HG02938 (cell line): ENCODE data around the gene MAPRE2.
A peak's percentile ranks its signal among the peaks of the same experiment; 100 is the strongest.

Source experiments
- ATAC-seq: cut with Tn5 transposase; IDR thresholded peaks from one replicate; pipeline ENCODE4 v1.9.1; 2021; ENCODE audit warnings: mild to moderate bottlenecking, moderate library complexity; ENCODE audit not compliant: unreplicated experiment

The MAPRE2 gene

GRCh38 chr18:35061336-35061735 is 20.1 kb downstream of the MAPRE2 start:
- ATAC-seq, result no peak

GRCh38 chr18:35061804-35062203 is 20.6 kb downstream of the MAPRE2 start:
- ATAC-seq, result no peak

GRCh38 chr18:35062408-35062807 is 21.2 kb downstream of the MAPRE2 start:
- no peak for ATAC-seq

DNA sequence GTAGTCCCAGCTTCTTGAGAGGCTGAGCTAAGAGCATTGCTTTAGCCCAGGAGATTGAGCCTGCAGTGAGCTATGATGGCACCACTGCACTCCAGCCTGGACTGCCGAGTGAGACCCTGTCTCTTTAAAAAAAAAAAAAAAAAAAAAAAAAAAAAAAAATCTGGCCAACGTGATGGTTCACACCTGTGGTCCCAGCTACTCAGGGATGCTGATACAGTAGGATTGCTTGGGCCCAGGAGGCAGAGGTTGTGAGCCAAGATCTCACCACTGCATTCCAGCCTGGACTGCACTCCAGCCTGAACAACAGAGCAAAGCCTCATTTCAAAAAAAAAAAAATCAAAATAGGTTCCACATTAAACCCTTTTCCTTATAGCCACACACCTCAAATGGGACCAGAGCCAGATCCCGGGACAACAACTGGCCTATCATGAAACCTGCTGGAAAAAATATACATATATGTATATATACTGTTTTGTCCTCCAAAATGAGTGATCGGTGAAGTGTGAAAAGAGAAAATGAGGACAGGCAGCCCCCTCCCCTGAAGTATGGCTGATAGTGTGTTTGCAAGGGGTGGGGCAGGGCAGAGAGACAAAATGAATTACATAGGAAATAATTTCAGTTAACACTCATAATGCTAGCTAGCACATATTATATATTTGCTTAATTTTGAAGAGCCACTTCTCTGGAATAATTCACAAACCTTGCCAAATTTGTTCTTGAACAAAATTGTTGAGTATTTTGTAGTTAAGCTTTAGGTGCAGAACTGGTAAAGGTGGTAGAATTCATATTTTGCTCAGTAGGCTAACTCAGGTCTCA is 22.9 kb downstream of the MAPRE2 start:
- no peak for ATAC-seq

GRCh38 chr18:35067454-35067853 is 26.2 kb downstream of the MAPRE2 start:
- no peak for ATAC-seq

- ATAC-seq, result peak; percentile 74
These were observed 30.6 kb downstream of the MAPRE2 start for GRCh38 chr18:35071819-35072247.

DNA sequence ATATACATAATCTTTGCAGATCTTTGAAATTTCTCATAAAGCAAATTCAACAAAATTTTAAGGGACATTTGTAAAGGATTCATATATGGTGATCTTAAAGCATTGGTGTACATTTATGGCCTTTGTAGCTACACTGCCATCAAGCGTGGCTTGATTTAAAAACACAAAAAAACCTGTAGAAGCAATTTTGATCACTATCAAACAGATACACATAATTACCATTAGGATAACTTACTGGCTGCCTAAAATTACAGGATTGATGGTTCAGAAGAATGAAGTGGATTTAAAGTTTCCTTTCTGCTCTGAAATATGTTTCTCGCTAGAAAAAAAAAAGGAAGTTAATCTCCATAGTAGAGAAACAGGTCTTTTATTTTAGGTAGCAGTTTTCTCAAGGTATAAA is 31.4 kb downstream of the MAPRE2 start:
- ATAC-seq, result no peak

DNA sequence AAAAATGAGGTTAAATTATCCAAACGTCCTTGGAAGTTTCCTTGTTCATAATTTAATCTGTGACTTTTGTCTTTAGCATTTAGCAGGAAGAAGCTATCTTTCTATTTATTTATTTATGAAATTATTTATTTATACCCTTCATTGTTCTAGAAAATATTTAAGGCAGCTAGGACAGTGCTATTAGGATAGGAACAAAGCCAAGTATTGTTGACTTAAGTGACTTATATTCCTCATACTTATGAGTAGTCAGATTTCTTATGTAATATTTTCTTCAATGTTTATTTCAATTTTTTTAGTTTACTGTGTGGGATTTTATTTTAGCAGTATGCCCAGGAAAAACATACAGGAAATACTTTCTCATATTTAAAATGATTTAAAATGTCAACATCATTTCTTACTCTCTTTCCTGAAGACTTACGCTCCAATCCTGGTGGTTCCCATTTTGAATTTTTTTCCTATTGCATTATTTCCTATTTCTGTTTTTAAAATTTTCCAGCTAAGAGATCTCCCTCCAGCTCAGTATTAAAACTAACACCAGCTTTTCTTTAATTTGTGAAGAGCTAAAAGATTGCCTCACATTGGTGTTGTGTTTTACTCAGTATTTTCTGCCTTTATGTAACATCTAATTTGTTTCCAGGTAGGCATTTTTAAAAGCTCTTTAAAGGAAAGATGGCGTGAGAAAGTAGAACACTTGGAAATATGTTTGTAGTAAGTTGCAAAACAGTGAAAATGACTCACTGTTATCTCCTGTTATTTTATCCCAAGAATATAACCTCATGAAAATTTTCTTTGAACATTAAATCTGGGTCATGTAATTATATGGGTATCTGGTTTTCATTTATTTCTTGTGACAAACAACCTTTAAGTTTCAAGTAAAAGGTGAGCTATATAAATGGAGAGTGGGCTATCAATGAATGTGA is 32.2 kb downstream of the MAPRE2 start:
- ATAC-seq, result no peak

- ATAC-seq, result no peak
These were observed 33.4 kb downstream of the MAPRE2 start for GRCh38 chr18:35074581-35074980.

DNA sequence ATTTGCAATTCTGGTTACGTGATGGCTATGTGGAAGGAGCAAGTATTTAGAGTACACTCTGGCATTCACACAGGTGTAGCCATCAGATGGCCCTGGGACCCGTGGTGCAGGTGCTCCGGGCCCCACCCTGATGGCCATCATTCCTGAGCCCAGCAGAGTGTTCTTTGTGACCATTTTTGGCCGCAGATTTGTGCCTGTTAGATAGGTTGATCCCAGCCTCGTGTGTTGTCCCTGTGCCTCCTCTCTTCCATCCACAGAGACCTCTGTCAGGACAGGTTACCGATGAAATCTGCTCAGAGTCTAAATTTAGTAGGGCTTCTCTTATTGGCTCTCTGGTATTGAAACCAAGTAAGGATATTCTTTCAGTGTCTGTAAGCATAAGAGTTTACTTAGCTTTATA is 33.9 kb downstream of the MAPRE2 start:
- no peak for ATAC-seq

DNA sequence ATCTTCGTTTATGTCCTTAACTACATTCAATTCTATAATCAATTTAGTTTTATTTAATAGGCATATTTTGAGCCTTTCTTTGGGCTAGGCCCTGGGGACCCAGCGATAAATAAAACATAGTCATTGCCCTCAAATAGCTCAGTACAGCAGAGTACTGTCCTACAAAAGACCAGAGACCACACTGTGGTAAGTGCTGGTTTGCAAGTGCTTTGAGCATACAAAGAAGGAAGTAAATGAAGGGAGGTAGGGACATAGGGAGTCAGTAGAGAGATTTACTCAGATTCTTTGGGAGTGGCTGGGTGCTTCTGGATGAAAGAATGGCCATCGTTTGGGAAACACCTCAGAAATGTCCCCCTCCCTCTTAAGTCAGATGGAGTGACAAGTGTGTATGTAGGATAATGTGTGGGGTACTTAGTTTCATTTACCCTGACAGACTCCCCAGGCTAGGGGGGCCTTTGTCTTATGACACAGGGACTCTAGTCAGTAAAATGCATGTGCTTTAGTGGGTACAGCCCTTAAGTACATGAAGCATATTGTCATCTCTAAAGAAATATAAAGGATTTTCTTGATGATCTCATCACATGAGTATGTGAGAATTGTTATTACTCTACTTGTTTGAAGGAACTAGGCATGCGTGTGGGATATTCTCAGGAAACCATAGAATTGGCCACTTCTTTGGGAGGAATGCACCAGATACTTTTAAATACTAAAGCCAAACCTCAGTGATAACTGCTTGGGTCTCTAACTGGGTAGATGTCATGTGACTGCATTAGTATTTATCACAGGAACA is 35.1 kb downstream of the MAPRE2 start:
- ATAC-seq, result no peak

- no peak for ATAC-seq
These were observed 36.7 kb downstream of the MAPRE2 start for GRCh38 chr18:35077937-35078336.

GRCh38 chr18:35080058-35080457 is 38.8 kb downstream of the MAPRE2 start:
- ATAC-seq, result no peak

DNA sequence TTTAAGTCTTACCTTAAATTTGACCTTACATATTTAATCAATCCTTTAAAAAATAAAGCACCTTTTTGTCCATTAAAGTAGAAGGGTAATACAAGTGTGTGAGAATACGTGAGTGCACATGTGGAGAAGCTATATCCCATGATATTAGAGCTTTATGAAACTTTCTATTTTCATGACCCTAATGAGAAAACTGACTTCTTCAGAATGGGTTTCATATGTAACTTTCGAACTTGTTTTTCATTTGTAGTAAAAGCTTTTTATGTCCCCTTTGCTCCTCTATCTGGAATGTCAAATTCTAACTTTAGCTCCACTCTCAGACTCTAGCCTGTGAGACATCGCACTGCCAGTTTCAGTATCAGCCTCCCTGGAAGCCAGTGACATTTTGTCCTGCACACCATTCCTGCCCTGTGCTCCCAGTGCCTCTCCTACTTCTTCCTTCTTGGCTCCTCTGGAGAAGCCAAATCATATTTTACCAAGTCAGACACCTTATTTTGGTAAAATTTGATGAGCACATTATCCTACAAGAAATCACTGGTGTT is 42.0 kb downstream of the MAPRE2 start:
- ATAC-seq, result no peak

- ATAC-seq, result no peak
These were observed 43.6 kb downstream of the MAPRE2 start for GRCh38 chr18:35084494-35085449.

- no peak for ATAC-seq
These were observed 44.5 kb downstream of the MAPRE2 start for GRCh38 chr18:35085450-35086380.

DNA sequence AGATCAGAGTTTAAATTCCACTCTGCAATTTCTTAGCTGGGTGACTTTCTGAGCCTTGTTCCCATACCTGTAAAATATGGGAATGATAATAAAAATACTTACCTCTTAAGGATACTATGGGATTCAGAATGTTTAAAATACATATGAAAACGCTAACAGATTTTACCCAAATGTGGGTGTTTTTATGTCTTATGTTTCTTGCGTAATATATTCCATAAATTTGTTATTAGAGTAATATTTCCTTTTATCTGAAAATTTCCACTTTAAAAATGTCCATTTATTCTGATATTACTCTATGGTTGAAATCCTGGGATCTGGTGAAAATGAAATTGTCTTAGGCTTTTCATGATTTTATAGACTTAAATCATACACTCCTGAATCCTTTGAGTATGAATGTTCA is 45.5 kb downstream of the MAPRE2 start:
- no peak for ATAC-seq

DNA sequence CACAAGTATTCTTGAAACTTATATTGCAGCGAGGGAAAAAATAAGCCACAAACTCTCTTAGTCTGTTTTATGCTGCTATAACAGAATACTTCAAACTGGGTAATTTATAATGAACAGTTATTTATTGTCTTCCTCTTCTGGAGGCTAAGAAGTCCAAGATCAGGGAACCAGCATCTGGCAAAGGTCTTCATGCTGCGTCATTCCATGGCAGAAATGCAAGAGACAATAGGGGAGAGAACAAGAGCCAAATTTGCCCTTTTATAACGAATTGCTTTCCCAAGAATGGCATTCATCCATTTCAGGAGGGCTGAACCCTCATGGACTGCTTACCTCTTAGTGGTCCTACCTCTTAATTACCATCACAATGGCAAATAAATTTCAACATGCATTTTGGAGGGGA is 46.5 kb downstream of the MAPRE2 start:
- no peak for ATAC-seq

DNA sequence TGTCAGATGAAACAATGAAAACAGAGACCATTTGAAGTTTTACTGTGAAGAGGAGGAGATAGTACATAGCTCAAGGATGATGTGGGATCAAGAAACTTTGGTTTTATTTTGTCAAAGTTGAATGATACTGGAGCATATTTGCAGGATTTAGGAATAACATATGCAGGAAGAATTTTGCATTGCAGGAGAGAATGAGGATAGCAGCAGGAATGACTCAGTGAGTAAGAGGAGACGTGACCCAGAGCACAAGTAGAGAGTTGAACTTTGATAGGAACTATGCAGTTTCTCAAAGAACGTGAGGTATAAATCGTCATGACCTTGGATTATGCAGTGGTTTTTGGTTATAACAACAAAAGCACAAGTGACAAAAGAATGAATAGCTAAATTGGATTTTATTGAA is 47.7 kb downstream of the MAPRE2 start:
- no peak for ATAC-seq
